ENCODE measurements around the gene ABTB1. TPM values are rescaled to one million over a fixed set of nuclear protein-coding genes. Genes with fewer than 3 reads are reported as not detected.

Gene ABTB1
- total and polyA plus RNA-seq, 2 experiments from 2014 or later, result 3.7 to 5.7 TPM

DNA sequence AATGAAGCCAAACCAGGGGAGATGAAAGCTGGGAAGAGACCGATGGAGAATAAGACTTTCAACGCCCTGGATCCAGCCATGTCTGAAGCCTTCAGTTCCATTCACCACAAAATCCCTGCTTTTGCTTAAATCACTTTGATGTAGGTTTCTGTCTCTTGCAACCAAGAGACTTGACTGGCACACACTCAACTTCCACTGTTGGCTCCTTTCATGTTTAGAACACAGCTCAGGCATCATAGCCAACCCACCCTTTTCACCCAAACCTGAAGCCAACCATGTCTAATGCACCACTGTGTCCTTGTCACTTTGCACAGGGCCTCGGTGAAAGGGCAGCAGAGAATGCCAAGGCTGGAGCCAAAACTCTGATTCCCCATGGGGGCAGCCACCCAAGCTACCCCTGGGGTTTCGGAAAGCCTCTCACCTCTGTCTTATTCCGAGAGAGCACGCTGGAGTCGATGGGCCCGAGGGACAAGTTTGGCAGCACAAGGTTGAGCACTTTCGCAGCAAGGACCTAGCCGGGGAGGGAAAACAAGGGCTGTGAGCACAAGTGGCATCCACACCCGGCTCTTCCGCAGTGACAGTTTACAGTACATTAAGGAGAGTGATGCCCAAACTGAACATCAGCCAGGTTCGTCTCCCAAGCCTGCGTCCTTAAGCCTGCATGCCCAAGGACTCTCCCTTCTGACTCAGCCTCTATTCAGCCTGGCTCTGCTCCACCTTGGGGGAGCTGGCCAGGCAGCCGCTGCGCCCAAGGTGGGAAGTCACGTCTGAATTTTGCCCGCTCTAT is 37.6 kb downstream of the ABTB1 start:
- Histone ChIP-seq H3K4me2 (no peak overlapping the region), H4K20me1 (replicated peaks; ENCODE audit: insufficient read depth) (no peaks in the 10 kb centered on the region), H3K79me2 (replicated peaks; ENCODE audit: insufficient read depth) (no peaks in the 10 kb centered on the region), H3F3A (replicated peaks; ENCODE audit: low read depth) (no peaks in the 10 kb centered on the region), H2AFZ (no peak overlapping the region), H3K4me1 (ENCODE audit: insufficient read depth) (peaks cover 9% of the 10 kb centered on the region), H3K9me2 (ENCODE audit: insufficient read depth) (no peaks in the 10 kb centered on the region), H3K4me3 (no peak overlapping the region), H3K27ac (ENCODE audit: low read depth) (no peak overlapping the region), H3K36me3 (ENCODE audit: insufficient read depth) (no peaks in the 10 kb centered on the region), H3K27me3 (ENCODE audit: insufficient read depth) (no peaks in the 10 kb centered on the region)
- H3K27ac Mint-ChIP-seq, result no peak overlapping the region
- H3K4me1 Mint-ChIP-seq, result peaks cover 35% of the 10 kb centered on the region
- H3K9me3 Mint-ChIP-seq, result no peaks in the 10 kb centered on the region
- H3K4me3 Mint-ChIP-seq, result no peak overlapping the region
- no peak for ATAC-seq
- no peaks in the 10 kb centered on the region for H3K36me3 Mint-ChIP-seq (ENCODE audit: low read depth)
- DNase-seq (ENCODE audit: low spot score), result no peak
- peaks cover 11% of the 10 kb centered on the region for H3K27me3 Mint-ChIP-seq (ENCODE audit: insufficient read depth, low read depth, poor library complexity)
- TF ChIP-seq POLR2AphosphoS5 (IDR thresholded peaks at IDR 0.05; ENCODE audit: low read depth), result no peak
- TF ChIP-seq, protein P1, sequence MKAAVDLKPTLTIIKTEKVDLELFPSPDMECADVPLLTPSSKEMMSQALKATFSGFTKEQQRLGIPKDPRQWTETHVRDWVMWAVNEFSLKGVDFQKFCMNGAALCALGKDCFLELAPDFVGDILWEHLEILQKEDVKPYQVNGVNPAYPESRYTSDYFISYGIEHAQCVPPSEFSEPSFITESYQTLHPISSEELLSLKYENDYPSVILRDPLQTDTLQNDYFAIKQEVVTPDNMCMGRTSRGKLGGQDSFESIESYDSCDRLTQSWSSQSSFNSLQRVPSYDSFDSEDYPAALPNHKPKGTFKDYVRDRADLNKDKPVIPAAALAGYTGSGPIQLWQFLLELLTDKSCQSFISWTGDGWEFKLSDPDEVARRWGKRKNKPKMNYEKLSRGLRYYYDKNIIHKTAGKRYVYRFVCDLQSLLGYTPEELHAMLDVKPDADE (IDR thresholded peaks at IDR 0.05), result no peak
- no peak for TF ChIP-seq CTCF (conservative IDR thresholded peaks at IDR 0.05; ENCODE audit: low read depth in 2 of 2)
- no peak for TF ChIP-seq CREB1 (CRISPR knock-in tag; IDR thresholded peaks at IDR 0.05; ENCODE audit: low read depth)
- TF ChIP-seq STAT1 (IDR thresholded peaks at IDR 0.05; ENCODE audit: unreplicated experiment), result no peak
- no peak for TF ChIP-seq ZNF114 (CRISPR knock-in tag; IDR thresholded peaks at IDR 0.05)
- TF ChIP-seq JUNB (IDR thresholded peaks at IDR 0.05; ENCODE audit: unreplicated experiment), result no peak
- TF ChIP-seq EZH2 (IDR thresholded peaks at IDR 0.05; ENCODE audit: low read depth, unreplicated experiment), result no peak
- no peak for TF ChIP-seq EZH2phosphoT487 (IDR thresholded peaks at IDR 0.05; ENCODE audit: unreplicated experiment)
- no peak for TF ChIP-seq NANOG (IDR thresholded peaks at IDR 0.05; ENCODE audit: borderline replicate concordance)
- no peak for TF ChIP-seq ZNF462 (CRISPR knock-in tag; IDR thresholded peaks at IDR 0.05)
- no peak for TF ChIP-seq ZNF331 (CRISPR knock-in tag; IDR thresholded peaks at IDR 0.05; ENCODE audit: low read depth)
- TF ChIP-seq, protein P2, sequence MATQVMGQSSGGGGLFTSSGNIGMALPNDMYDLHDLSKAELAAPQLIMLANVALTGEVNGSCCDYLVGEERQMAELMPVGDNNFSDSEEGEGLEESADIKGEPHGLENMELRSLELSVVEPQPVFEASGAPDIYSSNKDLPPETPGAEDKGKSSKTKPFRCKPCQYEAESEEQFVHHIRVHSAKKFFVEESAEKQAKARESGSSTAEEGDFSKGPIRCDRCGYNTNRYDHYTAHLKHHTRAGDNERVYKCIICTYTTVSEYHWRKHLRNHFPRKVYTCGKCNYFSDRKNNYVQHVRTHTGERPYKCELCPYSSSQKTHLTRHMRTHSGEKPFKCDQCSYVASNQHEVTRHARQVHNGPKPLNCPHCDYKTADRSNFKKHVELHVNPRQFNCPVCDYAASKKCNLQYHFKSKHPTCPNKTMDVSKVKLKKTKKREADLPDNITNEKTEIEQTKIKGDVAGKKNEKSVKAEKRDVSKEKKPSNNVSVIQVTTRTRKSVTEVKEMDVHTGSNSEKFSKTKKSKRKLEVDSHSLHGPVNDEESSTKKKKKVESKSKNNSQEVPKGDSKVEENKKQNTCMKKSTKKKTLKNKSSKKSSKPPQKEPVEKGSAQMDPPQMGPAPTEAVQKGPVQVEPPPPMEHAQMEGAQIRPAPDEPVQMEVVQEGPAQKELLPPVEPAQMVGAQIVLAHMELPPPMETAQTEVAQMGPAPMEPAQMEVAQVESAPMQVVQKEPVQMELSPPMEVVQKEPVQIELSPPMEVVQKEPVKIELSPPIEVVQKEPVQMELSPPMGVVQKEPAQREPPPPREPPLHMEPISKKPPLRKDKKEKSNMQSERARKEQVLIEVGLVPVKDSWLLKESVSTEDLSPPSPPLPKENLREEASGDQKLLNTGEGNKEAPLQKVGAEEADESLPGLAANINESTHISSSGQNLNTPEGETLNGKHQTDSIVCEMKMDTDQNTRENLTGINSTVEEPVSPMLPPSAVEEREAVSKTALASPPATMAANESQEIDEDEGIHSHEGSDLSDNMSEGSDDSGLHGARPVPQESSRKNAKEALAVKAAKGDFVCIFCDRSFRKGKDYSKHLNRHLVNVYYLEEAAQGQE (IDR thresholded peaks at IDR 0.05; ENCODE audit: unreplicated experiment), result no peak
